NCI-H1694 treated with DMSO at 0.1 percent for 48 hours (cell line): ENCODE results near the gene SNX20.

Experiments
- DNase-seq: peaks from one replicate; lab custom pipeline; 2025; lab: John Stamatoyannopoulos, UW

The SNX20 gene

GRCh38 chr16:50704245-50704644 is 23.1 kb upstream of the SNX20 start:
- no peak for DNase-seq

GRCh38 chr16:50702725-50703124 is 21.6 kb upstream of the SNX20 start:
- peak; percentile 86 for DNase-seq

GRCh38 chr16:50699326-50700159 is 18.4 kb upstream of the SNX20 start:
- DNase-seq, result no peak

GRCh38 chr16:50697881-50698767 is 17.0 kb upstream of the SNX20 start:
- no peak for DNase-seq

- DNase-seq, result no peak
Measured at GRCh38 chr16:50697421-50697715, 16.3 kb upstream of the SNX20 start.

- no peak for DNase-seq
Measured at GRCh38 chr16:50696575-50697420, 15.7 kb upstream of the SNX20 start.

- no peak for DNase-seq
Measured at GRCh38 chr16:50696126-50696525, 15.0 kb upstream of the SNX20 start.

GRCh38 chr16:50695017-50696000 is 14.2 kb upstream of the SNX20 start:
- DNase-seq, result no peak

GRCh38 chr16:50694206-50694605 is 13.1 kb upstream of the SNX20 start:
- DNase-seq, result no peak

- no peak for DNase-seq
Measured at GRCh38 chr16:50692999-50693781, 12.1 kb upstream of the SNX20 start, which contains the start of gene NOD2. Gene NOD2 (plus strand): TSS chr16:50693606. CDS start chr16:50699496, 5,890 bp downstream.

- no peak for DNase-seq
Measured at GRCh38 chr16:50692644-50692998, 11.5 kb upstream of the SNX20 start.

- DNase-seq, result no peak
Measured at GRCh38 chr16:50690177-50690576, 9.1 kb upstream of the SNX20 start.

- no peak for DNase-seq
Measured at GRCh38 chr16:50688867-50689266, 7.8 kb upstream of the SNX20 start.

GRCh38 chr16:50688083-50688482 is 7.0 kb upstream of the SNX20 start:
- no peak for DNase-seq

GRCh38 chr16:50685462-50686063 is 4.5 kb upstream of the SNX20 start:
- DNase-seq, result no peak

- no peak for DNase-seq
Measured at GRCh38 chr16:50684823-50685461, 3.8 kb upstream of the SNX20 start.

GRCh38 chr16:50683689-50684374 is 2.7 kb upstream of the SNX20 start:
- no peak for DNase-seq

GRCh38 chr16:50680556-50680893 is 587 bp downstream of the SNX20 start:
- no peak for DNase-seq
